GM12891 (cell line): ENCODE results near the gene LY6G6F. TPM values are rescaled to one million over a fixed set of nuclear protein-coding genes. Genes with fewer than 3 reads are reported as not detected.
A peak's percentile ranks its signal among the peaks of the same experiment; 100 is the strongest.

Experiments
- DNase-seq: peaks from one replicate; pipeline ENCODE4 v3.0.0; 2011; ENCODE audit warnings: low spot score; ENCODE audit not compliant: insufficient read length
- FAIRE-seq: peaks from 2 replicates; lab custom pipeline; 2011; peaks lifted over from hg19 to GRCh38; lab: Jason Lieb, UNC
- PAX5 ChIP-seq: IDR thresholded peaks from 2 replicates; pipeline ENCODE4 v1.6.1; 2011; ENCODE audit warnings: low read length, moderate library complexity, mild to moderate bottlenecking; ENCODE audit not compliant: insufficient read depth, severe bottlenecking
- POLR2A ChIP-seq: IDR thresholded peaks from 2 replicates; pipeline ENCODE4 v1.6.1; 2011; ENCODE audit warnings: low read depth, low read length, control low read depth
- POLR2AphosphoS5 ChIP-seq: IDR thresholded peaks from 2 replicates; pipeline ENCODE4 v1.6.1; 2011; ENCODE audit warnings: low read depth, low read length, control low read depth
- POU2F2 ChIP-seq: IDR thresholded peaks from 2 replicates; pipeline ENCODE4 v1.6.1; 2011; ENCODE audit warnings: low read depth, mild to moderate bottlenecking, control low read depth, low read length, moderate library complexity
- SPI1 ChIP-seq: IDR thresholded peaks from 2 replicates; pipeline ENCODE4 v1.6.1; 2011; ENCODE audit warnings: low read depth, low read length, control low read depth
- TAF1 ChIP-seq: IDR thresholded peaks from 2 replicates; pipeline ENCODE4 v1.6.1; 2011; ENCODE audit warnings: low read depth, low read length, control low read depth
- polyA plus RNA-seq: library from polyadenylated mRNA; unstranded; fragments of >200 nt; gene quantifications from one replicate; pipeline ENCODE4 v1.2.1, GENCODE V29; 2012; ENCODE audit warnings: low read depth, missing spikeins, inconsistent platforms; ENCODE audit not compliant: missing spikeins

LY6G6F gene, protein sequence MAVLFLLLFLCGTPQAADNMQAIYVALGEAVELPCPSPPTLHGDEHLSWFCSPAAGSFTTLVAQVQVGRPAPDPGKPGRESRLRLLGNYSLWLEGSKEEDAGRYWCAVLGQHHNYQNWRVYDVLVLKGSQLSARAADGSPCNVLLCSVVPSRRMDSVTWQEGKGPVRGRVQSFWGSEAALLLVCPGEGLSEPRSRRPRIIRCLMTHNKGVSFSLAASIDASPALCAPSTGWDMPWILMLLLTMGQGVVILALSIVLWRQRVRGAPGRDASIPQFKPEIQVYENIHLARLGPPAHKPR
- polyA plus RNA-seq = not detected

DNA sequence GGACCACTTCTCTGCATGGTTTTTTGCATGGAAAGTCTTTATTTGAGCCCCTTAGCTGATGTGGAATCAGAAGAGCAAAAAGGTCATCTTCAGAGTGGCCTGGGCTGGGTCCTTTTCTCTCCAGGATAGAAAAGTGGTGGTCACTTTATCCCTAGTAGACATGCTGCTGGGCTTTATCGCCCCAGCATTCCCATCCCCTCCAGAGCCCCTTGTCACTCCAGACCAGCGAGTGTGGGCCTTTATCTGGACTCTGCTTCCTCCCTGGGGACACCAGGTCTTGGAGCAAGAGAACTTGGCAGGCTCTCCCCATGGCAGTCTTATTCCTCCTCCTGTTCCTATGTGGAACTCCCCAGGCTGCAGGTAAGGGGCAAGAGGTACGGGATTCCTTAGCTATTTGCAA is at the start of gene LY6G6F:
Gene LY6G6F, plus strand, starts transcription at position 268 of the 400 bp plus-strand sequence. Its CDS starts 41 bp downstream, at position 309.
- TF ChIP-seq POU2F2 (no peak), SPI1 (no peak), PAX5 (no peak), TAF1 (no peak), POLR2A (no peak), POLR2AphosphoS5 (no peak)
- no peak for FAIRE-seq

DNA sequence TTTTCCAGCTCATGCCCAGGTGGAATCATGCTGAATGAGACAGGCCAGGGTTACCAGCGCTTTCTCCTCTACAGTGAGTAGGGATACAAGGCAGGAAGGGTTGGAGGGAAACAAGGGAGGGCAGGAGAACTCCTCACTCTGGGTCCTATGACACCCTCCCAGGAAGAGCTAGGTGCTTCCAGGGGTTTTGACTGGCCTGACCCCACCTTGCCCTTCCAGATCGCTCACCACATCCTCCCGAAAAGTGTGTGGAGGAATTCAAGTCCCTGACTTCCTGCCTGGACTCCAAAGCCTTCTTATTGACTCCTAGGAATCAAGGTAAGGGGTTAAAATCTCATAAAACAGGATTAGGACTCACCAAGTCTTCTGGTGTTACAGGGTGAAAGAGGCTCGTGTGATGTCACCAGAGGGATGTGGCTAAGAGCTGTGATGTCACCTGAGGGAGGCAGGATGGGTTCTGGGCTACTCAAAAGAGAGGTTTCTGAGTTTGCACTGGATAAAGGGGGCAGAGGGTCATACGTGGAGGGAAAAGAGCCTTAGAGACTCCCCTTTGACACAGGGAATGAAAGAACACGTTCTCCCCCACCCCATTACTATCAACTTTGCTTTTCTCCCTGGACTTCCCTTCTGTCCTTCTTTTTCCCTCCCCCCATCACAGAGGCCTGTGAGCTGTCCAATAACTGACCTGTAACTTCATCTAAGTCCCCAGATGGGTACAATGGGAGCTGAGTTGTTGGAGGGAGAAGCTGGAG is 49.1 kb upstream of the LY6G6F start:
- FAIRE-seq (no peak), DNase-seq (no peak)
- TF ChIP-seq SPI1 (no peak), PAX5 (no peak), TAF1 (no peak), POLR2A (no peak)

More for the DNA sequence above, at the start of gene LY6G6F:
- no peak for DNase-seq

DNA sequence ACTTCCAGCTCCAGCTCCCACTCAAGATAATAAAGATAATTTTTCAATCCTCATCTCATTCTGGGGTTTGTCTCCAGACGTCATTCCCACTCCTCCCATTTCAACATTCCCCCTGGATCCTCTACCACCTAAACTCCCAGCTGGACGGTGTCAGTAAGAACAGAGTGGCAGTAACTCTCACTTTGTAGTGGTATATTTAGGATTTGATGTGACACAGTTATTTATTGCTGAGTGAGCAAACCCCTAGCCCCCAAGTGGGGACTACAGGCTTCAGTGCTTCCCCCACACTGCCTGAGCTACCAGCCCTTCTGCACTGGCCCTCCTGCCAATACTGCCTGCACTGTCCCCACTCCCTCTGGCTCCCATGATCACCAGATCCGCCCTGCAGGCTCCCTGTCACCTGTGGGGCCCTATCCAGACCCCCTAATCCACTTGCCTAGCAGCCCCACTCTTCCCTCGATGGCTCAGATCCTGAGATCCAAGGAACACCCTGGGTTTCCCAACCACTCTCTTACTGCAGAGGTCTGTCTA is 48.4 kb upstream of the LY6G6F start:
- no peak for DNase-seq
- no peak for FAIRE-seq
- TF ChIP-seq POLR2A (peak; percentile 35; the same call in 1 of the 2 replicates), TAF1 (no peak), POU2F2 (no peak), POLR2AphosphoS5 (no peak)

DNA sequence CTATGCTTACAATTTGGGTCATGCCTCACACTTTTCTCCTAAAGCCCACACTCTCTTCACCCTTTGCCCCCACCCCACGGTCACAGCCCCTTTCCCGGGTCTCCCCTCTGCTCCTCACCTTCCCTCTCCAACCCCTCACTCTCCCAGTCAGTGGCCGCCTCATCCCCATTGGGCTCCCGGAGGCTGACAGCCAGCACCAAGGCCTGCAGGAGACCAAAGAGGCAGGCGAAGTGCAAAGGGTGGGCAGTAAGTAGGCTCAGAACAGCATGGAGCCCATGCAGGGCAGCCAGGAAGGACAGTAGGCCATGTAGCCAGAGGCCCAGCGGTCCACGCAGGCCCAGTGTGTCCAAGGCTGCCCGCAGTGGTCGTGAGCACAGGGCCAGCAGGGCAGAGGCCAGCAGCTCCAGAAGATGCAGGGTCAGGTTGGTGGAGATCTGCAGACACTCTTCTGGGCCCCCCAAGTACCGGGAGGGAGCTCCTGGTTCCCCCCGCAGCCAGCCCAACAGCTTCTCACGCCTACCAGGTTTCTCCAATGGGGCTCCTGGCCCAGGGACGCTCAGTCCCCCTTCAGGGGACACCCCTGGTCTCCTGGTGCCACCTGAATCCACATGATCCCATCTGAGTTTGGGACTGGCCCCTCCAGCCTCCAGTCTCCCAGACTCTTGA is 47.5 kb upstream of the LY6G6F start:
- DNase-seq (no peak), FAIRE-seq (no peak)
- TF ChIP-seq POU2F2 (no peak), TAF1 (no peak)

DNA sequence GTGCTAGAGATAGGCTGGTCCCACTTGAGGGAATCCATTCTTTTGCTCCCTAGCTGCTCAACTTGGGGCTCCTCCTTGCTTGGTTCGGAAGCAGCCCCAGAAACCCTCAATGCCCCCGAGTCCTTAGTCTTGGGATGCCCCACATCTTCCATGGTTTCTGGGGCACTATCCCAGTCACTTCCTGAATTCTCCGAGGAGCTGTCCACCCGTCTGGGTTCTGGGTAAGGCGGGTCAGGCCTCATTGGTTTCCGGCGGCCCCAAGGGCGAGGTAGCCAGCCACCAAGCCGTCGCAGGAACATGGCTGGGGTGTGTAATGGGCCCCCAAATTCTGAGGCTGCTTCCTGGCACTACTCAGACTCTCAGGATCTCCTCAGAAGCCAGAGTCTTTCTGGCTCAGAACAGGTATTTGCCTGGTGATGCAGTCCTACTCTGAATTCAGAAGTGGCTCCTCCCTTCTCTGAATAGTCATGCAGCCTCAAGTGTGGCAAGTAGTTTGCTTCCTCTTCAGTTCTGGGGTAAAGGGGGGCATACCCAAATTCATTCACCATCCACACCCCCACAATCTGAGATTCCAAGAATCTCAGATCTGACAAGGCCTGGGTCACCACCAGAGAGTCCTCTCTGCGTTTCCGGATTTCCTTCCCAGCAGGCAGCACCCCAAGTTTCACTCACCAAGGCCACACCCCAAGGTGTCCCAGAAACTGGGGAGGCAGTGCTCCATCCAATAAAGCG is 46.9 kb upstream of the LY6G6F start:
- DNase-seq = no peak
- TF ChIP-seq SPI1 (0 out of 2 replicates have a peak, but pooled peaks have one; percentile 6), POLR2A (no peak), POLR2AphosphoS5 (no peak), TAF1 (no peak), POU2F2 (no peak), PAX5 (peak; percentile 56)
- peak; percentile 55 for FAIRE-seq

DNA sequence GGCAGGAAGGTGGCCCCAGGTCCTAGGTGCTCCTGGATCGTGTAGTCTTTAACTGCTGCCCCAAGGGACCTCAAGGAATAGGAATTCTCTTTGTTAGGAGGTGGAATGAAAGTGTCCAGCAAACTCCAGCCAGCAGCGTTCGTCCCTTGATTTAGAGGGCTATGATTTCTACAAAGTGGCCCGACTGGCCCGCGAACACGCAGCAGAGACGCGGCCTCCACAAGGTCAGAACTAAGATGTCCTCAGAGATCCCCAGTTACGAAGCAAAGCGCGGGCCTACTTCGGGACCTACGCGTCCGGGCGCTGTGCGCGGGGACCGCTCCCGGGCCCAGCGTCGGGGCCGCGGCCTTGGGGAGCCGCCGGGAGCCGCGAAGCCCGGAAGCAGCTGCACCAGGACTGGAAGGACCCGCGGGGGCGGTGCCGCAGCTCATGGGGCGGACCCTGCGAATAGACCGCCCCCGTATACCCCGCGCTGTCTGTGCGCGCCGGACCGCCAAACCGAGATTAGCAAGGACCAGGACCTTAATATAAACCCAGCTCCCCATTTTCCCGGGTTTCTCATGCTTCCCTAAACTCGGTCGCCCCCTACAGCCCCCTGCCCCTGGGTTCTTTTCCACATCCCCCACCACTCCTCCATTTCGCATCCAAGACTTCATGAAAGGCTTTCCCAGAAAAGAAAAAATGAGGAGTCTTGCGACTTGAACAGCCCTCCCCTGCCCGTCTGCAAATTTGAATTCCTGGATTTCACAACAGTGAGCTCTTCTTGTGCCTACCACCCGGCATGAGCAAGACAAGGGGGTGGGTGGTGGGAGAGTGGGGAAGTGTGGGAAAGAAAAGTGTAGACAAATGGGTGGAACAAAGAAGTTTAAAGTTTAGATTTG is 46.0 kb upstream of the LY6G6F start, which contains the start of gene C6orf47:
Gene C6orf47, minus strand, starts transcription at position 398 of the 881 bp plus-strand sequence. CDS start 831 bp downstream, outside the sequence.
- DNase-seq (peak; percentile 81), FAIRE-seq (peak; percentile 31)
- TF ChIP-seq PAX5 (no peak), POU2F2 (no peak; the same call in 1 of the 2 replicates), SPI1 (no peak), POLR2A (peak; percentile 76), TAF1 (peak; percentile 45; the same call in 1 of the 2 replicates), POLR2AphosphoS5 (peak; percentile 71)

DNA sequence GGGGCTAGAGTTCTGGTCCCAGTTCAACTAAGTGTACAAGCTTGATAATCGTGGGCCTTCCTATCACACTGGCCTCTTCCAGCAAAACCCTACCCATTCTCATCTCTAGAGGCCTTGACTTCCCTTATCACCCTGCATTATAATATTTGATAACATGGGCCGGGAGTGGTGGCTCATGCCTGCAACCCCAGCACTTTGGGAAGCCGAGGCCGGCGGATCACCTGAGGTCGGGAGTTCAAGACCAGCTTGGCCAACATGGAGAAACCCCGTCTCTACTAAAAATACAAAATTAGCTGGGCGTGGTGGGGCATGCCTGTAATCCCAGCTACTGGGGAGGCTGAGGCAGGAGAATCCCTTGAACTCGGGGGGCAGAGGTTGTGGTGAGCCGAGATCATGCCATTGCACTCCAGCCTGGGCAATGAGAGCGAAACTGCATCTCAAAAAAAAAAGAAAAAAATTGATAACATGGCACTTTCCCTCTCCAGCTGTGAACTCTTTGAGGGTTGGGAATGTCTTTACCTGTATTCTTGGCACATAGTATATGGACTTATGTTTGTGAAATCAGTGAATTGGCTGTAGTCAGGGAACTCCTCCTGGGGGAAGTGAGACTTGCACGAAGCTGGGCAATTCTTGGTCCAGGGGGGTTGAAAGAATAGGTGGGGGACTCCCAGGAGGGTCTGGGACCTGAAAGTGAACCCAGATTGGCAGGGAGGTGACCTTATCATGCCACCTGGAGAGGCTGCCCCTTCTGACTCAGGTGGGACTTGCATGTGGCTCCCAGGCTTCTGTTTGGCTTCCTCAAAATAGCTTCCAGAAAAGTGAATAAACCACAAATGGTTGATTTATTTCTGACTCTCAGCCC is 45.2 kb upstream of the LY6G6F start:
- DNase-seq = no peak
- TF ChIP-seq SPI1 = peak; percentile 24
- no peak for TF ChIP-seq POU2F2
- TF ChIP-seq POLR2A = 0 out of 2 replicates have a peak, but pooled peaks have one; percentile 35
- FAIRE-seq = no peak

DNA sequence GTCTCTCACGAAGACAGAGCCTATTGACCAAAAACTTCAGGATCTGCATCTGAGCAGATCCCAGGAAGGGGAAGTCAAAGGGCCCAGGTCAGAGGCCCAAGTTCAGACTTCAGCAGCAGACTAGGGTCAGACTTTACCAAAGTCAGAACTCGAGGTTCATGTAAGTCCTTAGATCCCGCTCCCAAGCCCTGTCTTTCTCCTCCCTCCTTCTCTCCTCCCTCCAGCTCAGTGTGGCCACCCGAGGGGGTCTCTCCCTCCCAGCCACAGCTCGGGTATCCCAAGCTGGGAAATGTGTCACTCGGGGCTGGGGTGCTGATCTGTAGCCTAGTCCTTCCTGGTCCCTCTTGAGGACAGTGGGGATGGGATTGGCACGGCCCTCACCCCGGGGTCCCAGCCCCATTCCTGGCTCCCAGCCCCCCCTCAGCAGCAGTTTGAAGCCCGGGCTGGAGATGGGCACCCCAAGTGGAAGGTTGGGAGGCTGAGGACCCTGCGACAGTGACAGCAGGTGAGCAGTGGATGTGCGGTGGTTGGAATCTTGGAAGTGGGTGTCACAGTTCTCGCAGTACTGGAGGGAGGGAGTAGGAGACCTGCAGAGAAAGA is 44.4 kb upstream of the LY6G6F start:
- no peak for DNase-seq
- FAIRE-seq = no peak
- no peak for TF ChIP-seq PAX5
- TF ChIP-seq POLR2A = no peak
- no peak for TF ChIP-seq POU2F2
- TF ChIP-seq TAF1 = no peak
- TF ChIP-seq SPI1 = no peak
- TF ChIP-seq POLR2AphosphoS5 = no peak
